SJSA1 (cell line): ENCODE data around the gene IDI1. TPM values are rescaled to one million over a fixed set of nuclear protein-coding genes. Genes with fewer than 3 reads are reported as not detected.

Experiments used
- DNase-seq, 2 experiments: peaks; one replicate each; pipeline ENCODE4 v3.0.0-alpha.2; 2015 to 2020; ENCODE audit warnings: low spot score in 2 of 2, low read depth in 1 of 2
- H3K27ac ChIP-seq: fragments of 250-450 bp; sonication (Bioruptor Pico); 2 replicates; pipeline ENCODE4 v1.5.1; 2020; ENCODE audit warnings: mild to moderate bottlenecking, moderate library complexity
- H3K27me3 ChIP-seq: fragments of 250-450 bp; sonication (Bioruptor Pico); replicated peaks from 2 replicates; pipeline ENCODE4 v1.5.1; 2020; ENCODE audit warnings: mild to moderate bottlenecking, moderate library complexity
- H3K36me3 ChIP-seq: fragments of 250-450 bp; sonication (Bioruptor Pico); 2 replicates; pipeline ENCODE4 v1.5.1; 2020; ENCODE audit warnings: mild to moderate bottlenecking
- H3K4me1 ChIP-seq: fragments of 250-450 bp; sonication (Bioruptor Pico); replicated peaks from 2 replicates; pipeline ENCODE4 v1.6.1; 2021; ENCODE audit warnings: mild to moderate bottlenecking
- H3K4me3 ChIP-seq: fragments of 250-450 bp; sonication (Bioruptor Pico); 2 replicates; pipeline ENCODE4 v1.5.1; 2020; ENCODE audit warnings: mild to moderate bottlenecking
- H3K9me3 ChIP-seq: fragments of 250-450 bp; sonication (Bioruptor Pico); replicated peaks from 2 replicates; pipeline ENCODE4 v1.5.1; 2020; ENCODE audit warnings: mild to moderate bottlenecking
- total RNA-seq: library from RNA; depleted of rRNA; stranded (reverse); fragments of >200 nt; shearing (Covaris generic); gene quantifications from 2 replicates; pipeline ENCODE4 v1.2.3, GENCODE V29; 2014; rRNA removed

IDI1 gene
- total RNA-seq, 1 experiment from 2014 or later, result 88.4 TPM

- Histone ChIP-seq H3K4me1 (peaks cover 30% of the 10 kb centered on the region), H3K4me3 (no peak overlapping the region), H3K36me3 (peaks cover 75% of the 10 kb centered on the region), H3K27me3 (no peaks in the 10 kb centered on the region), H3K27ac (no peak overlapping the region), H3K9me3 (no peaks in the 10 kb centered on the region)
- no peak for DNase-seq
Observed at GRCh38 chr10:990808-991207, 58.1 kb downstream of the IDI1 start.

Other genes starting within 250 kb of the IDI1 start
- gene LARP4B, start 117.4 kb downstream of the IDI1 start, total RNA-seq, result 37.8 and 47.7 TPM in 2 replicates
- gene GTPBP4, start 60.7 kb downstream of the IDI1 start, total RNA-seq, result 77.6 and 87.4 TPM in 2 replicates
- gene IDI2, start 23.3 kb downstream of the IDI1 start, total RNA-seq, result not detected in 2 replicates
- 6.2 and 8.1 TPM in 2 replicates for gene WDR37, start 7.3 kb upstream of the IDI1 start, total RNA-seq